Measurements from ENCODE around the gene LAMA2. TPM values are rescaled to one million over a fixed set of nuclear protein-coding genes. Genes with fewer than 3 reads are reported as not detected.
"Not testable (repeated sequence)": the region's sequence is repeated elsewhere in the genome, so short reads cannot be mapped to it uniquely, and the experiment has no call there.

LAMA2 gene
- total and polyA plus RNA-seq, 2 donors (not counting 3 experiments of a cell fraction or from before 2014, with no cell fraction given), result 0.51 to 0.75 TPM

DNA sequence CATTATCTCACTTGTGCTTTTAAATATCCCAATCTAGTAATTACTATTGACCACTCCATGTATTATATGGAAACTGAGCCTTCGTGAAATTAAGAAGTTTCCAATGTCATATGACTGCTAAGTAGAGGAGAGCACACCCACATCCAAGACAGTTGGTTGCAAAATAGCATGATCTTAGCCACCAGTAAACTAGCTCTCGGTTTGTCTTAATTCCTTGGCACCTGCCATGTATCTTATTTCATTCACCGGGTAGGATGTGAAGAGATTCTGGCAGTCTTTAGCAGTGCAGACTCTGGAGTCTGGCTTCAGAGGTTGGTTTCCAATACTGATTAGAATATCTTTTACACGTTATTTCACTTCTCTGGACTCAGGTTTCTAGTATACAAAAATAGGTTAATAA is 270.3 kb downstream of the LAMA2 start:
- no peak for FAIRE-seq
- DNase-seq (ENCODE audit: low read depth, low spot score), result no peak
- no TSS peak for BruUV-seq (replicated peaks)
- no peak overlapping the region for H3K9ac ChIP-seq (replicated peaks; ENCODE audit: extremely low read depth, insufficient read depth, low read length)
- H3K4me1 ChIP-seq (ENCODE audit: control insufficient read depth, extremely low read depth, insufficient read depth, low read length), result no peaks in the 10 kb centered on the region
- ChIA-PET POLR2A (no interaction called here), CTCF (interaction anchor here (0.7 kb wide), 1 partner anchor 8 kb away, joined by 3 read pairs; no protein-coding TSS in a partner anchor)
- H3K4me2 ChIP-seq (ENCODE audit: insufficient read depth, low read length), result no peak overlapping the region
- dilution Hi-C loops (cut with MboI; ENCODE audit: extremely low pct_ligation_motif_present, low sequenced_read_pairs), result no loop called here
- no peaks in the 10 kb centered on the region for H3K36me3 ChIP-seq (ENCODE audit: control insufficient read depth in 2 of 2, extremely low read depth in 1 of 2, insufficient read depth in 2 of 2, low read length in 2 of 2)
- no peak overlapping the region for H3K4me3 ChIP-seq (replicated peaks in 1 of 3; ENCODE audit: insufficient read depth in 1 of 3, low read depth in 1 of 3, low read length in 3 of 3)
- peaks cover 0 to 2% of the 10 kb centered on the region in 2 experiments for H3K27me3 ChIP-seq (ENCODE audit: control insufficient read depth in 2 of 2, insufficient read depth in 2 of 2, low read length in 2 of 2)
- no peak overlapping the region for H3K27ac ChIP-seq (ENCODE audit: insufficient read depth, low read depth, low read length)
- H3K9me3 ChIP-seq (replicated peaks; ENCODE audit: control insufficient read depth, insufficient read depth, low read length), result no peaks in the 10 kb centered on the region
- H3K9me1 ChIP-seq (replicated peaks; ENCODE audit: control insufficient read depth, extremely low read depth, insufficient read depth, low read length), result no peaks in the 10 kb centered on the region
- no peak overlapping the region for H2AFZ ChIP-seq (ENCODE audit: low read depth, low read length)
- no peaks in the 10 kb centered on the region for H3K79me2 ChIP-seq (ENCODE audit: control insufficient read depth, insufficient read depth, low read length)
- TF ChIP-seq EZH2 (IDR thresholded peaks at IDR 0.05; ENCODE audit: borderline replicate concordance, low read depth, low read length, severe bottlenecking) (no peak), POLR2AphosphoS5 (IDR thresholded peaks at IDR 0.05; ENCODE audit: insufficient read depth, low read depth, low read length) (no peak), POLR2A (IDR thresholded peaks at IDR 0.05; ENCODE audit: low read depth, low read length) (no peak), GATA2 (IDR thresholded peaks at IDR 0.05; ENCODE audit: insufficient read depth, insufficient read length, low read depth, low read length) (no peak)
- intact Hi-C loops (cut with micrococcal nuclease), result no loop called here
- no peaks in the 10 kb centered on the region for H4K20me1 ChIP-seq (replicated peaks; ENCODE audit: control insufficient read depth, extremely low read depth, insufficient read depth, low read length)

DNA sequence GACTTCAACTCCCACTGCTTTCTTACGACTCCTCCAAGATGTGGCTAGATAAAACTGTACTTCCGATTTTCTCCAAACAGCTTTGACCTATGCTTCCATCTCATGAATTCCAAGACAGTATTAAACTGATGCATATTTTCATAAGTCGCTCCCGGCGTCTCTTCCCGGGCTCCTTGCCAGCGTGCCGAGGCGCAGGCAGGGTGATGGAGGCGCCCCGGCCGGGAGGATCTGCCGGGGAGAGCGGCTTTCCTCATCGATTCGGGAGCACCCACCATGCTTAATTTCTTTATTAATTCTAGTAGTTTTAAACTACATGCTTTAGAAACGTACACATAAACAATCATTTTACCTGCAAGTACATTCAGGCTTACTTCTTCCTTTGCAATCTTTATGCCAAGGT is 276.3 kb downstream of the LAMA2 start:
- FAIRE-seq; H3K36me3 ChIP-seq (ENCODE audit: control insufficient read depth in 2 of 2, extremely low read depth in 1 of 2, insufficient read depth in 2 of 2, low read length in 2 of 2); H3K9me3 ChIP-seq (replicated peaks; ENCODE audit: control insufficient read depth, insufficient read depth, low read length); H3K4me2 ChIP-seq (ENCODE audit: insufficient read depth, low read length); DNase-seq (ENCODE audit: low read depth, low spot score); CTCF ChIA-PET; dilution Hi-C loops (cut with MboI; ENCODE audit: extremely low pct_ligation_motif_present, low sequenced_read_pairs); H3K9ac ChIP-seq (replicated peaks; ENCODE audit: extremely low read depth, insufficient read depth, low read length); intact Hi-C loops (cut with micrococcal nuclease); H2AFZ ChIP-seq (ENCODE audit: low read depth, low read length); H3K79me2 ChIP-seq (ENCODE audit: control insufficient read depth, insufficient read depth, low read length); H3K4me3 ChIP-seq (replicated peaks in 1 of 3; ENCODE audit: insufficient read depth in 1 of 3, low read depth in 1 of 3, low read length in 3 of 3); H3K4me1 ChIP-seq (ENCODE audit: control insufficient read depth, extremely low read depth, insufficient read depth, low read length); H3K27ac ChIP-seq (ENCODE audit: insufficient read depth, low read depth, low read length); H4K20me1 ChIP-seq (replicated peaks; ENCODE audit: control insufficient read depth, extremely low read depth, insufficient read depth, low read length); H3K27me3 ChIP-seq (ENCODE audit: control insufficient read depth in 2 of 2, insufficient read depth in 2 of 2, low read length in 2 of 2); POLR2A ChIA-PET; H3K9me1 ChIP-seq (replicated peaks; ENCODE audit: control insufficient read depth, extremely low read depth, insufficient read depth, low read length); BruUV-seq (replicated peaks): not testable (repeated sequence)

All from endothelial cell of umbilical vein (primary cell).